HG02588 (cell line): ENCODE data around the gene IFI16.
"Not testable (repeated sequence)": the region's sequence is repeated elsewhere in the genome, so short reads cannot be mapped to it uniquely, and the experiment has no call there.

ENCODE experiments used
- ATAC-seq: cut with Tn5 transposase; IDR thresholded peaks from one replicate; pipeline ENCODE4 v1.9.1; 2021; ENCODE audit warnings: mild to moderate bottlenecking, moderate library complexity; ENCODE audit not compliant: unreplicated experiment

The IFI16 gene

GRCh38 chr1:159006210-159006807 is 3.4 kb upstream of the IFI16 start:
- ATAC-seq = not testable (repeated sequence)

GRCh38 chr1:159007726-159008125 is 2.0 kb upstream of the IFI16 start:
- no peak for ATAC-seq

- ATAC-seq = peak; percentile 60
These were observed 941 bp upstream of the IFI16 start for GRCh38 chr1:159008744-159009188.

- ATAC-seq = no peak
These were observed 420 bp upstream of the IFI16 start for GRCh38 chr1:159009287-159009686.

GRCh38 chr1:159010391-159010790 is 684 bp downstream of the IFI16 start:
- ATAC-seq = no peak

- ATAC-seq = not testable (repeated sequence)
These were observed 1.3 kb downstream of the IFI16 start for GRCh38 chr1:159011001-159011400.

GRCh38 chr1:159011751-159012150 is 2.0 kb downstream of the IFI16 start:
- ATAC-seq = no peak

GRCh38 chr1:159012495-159012894 is 2.8 kb downstream of the IFI16 start:
- no peak for ATAC-seq

GRCh38 chr1:159014003-159014571 is 4.4 kb downstream of the IFI16 start:
- ATAC-seq = no peak

- no peak for ATAC-seq
These were observed 5.1 kb downstream of the IFI16 start for GRCh38 chr1:159014851-159015250.

- peak; percentile 97 for ATAC-seq
These were observed 5.8 kb downstream of the IFI16 start for GRCh38 chr1:159015440-159015909.

- ATAC-seq = no peak
These were observed 14.0 kb downstream of the IFI16 start for GRCh38 chr1:159023723-159024122.

GRCh38 chr1:159025043-159025442 is 15.3 kb downstream of the IFI16 start:
- no peak for ATAC-seq

GRCh38 chr1:159026841-159027240 is 17.1 kb downstream of the IFI16 start:
- ATAC-seq = not testable (repeated sequence)

GRCh38 chr1:159030311-159030710 is 20.6 kb downstream of the IFI16 start:
- ATAC-seq = no peak

- ATAC-seq = no peak
These were observed 21.3 kb downstream of the IFI16 start for GRCh38 chr1:159030877-159031447.

- no peak for ATAC-seq
These were observed 30.5 kb downstream of the IFI16 start for GRCh38 chr1:159040206-159040605.

- peak; percentile 55 for ATAC-seq
These were observed 31.4 kb downstream of the IFI16 start for GRCh38 chr1:159040893-159041724.

GRCh38 chr1:159046486-159046885 is 36.8 kb downstream of the IFI16 start:
- not testable (repeated sequence) for ATAC-seq

- no peak for ATAC-seq
These were observed 41.7 kb downstream of the IFI16 start for GRCh38 chr1:159051436-159051835.

- ATAC-seq = no peak
These were observed 44.7 kb downstream of the IFI16 start for GRCh38 chr1:159054427-159054826.
